H9 (cell line): ENCODE results near the gene F7. TPM values are rescaled to one million over a fixed set of nuclear protein-coding genes. Genes with fewer than 3 reads are reported as not detected.

ENCODE experiments used
- DNase-seq: peaks from one replicate; pipeline ENCODE4 v3.0.0-alpha.2; 2017
- H2AFZ ChIP-seq: one replicate; pipeline ENCODE4 v1.6.1; 2013; ENCODE audit warnings: mild to moderate bottlenecking, low read length, control low read depth, moderate library complexity
- H2AK5ac ChIP-seq: 2 replicates; pipeline ENCODE4 v1.6.1; 2013; ENCODE audit warnings: low read length, control low read depth, mixed read lengths; ENCODE audit not compliant: insufficient read length
- H2BK120ac ChIP-seq: one replicate; pipeline ENCODE4 v1.6.1; 2013; ENCODE audit warnings: low read depth, mild to moderate bottlenecking, low read length, control low read depth, inconsistent platforms; ENCODE audit not compliant: poor library complexity, severe bottlenecking
- H2BK12ac ChIP-seq: 2 replicates; pipeline ENCODE4 v1.6.1; 2013; ENCODE audit warnings: low read length, control low read depth, mixed read lengths, low read depth; ENCODE audit not compliant: insufficient read length
- H2BK15ac ChIP-seq: 2 replicates; pipeline ENCODE4 v1.6.1; 2013; ENCODE audit warnings: low read depth, low read length, control low read depth
- H2BK20ac ChIP-seq: one replicate; pipeline ENCODE4 v1.6.1; 2013; ENCODE audit warnings: low read depth, mild to moderate bottlenecking, low read length, control low read depth, inconsistent platforms; ENCODE audit not compliant: poor library complexity, severe bottlenecking
- H2BK5ac ChIP-seq: 2 replicates; pipeline ENCODE4 v1.6.1; 2013; ENCODE audit warnings: low read length, control low read depth, mixed read lengths; ENCODE audit not compliant: insufficient read length
- H3K14ac ChIP-seq: 2 replicates; pipeline ENCODE4 v1.6.1; 2013; ENCODE audit warnings: low read length, control low read depth; ENCODE audit not compliant: insufficient read depth
- H3K18ac ChIP-seq: 2 replicates; pipeline ENCODE4 v1.6.1; 2013; ENCODE audit warnings: low read depth, mild to moderate bottlenecking, mixed read lengths, low read length, control low read depth; ENCODE audit not compliant: insufficient read length
- H3K23ac ChIP-seq: 2 replicates; pipeline ENCODE4 v1.6.1; 2013; ENCODE audit warnings: low read length, control low read depth, mixed read lengths, low read depth; ENCODE audit not compliant: insufficient read length
- H3K23me2 ChIP-seq: 2 replicates; pipeline ENCODE4 v1.6.1; 2013; ENCODE audit warnings: low read depth, mild to moderate bottlenecking, mixed read lengths, low read length, control low read depth; ENCODE audit not compliant: insufficient read length, poor library complexity, severe bottlenecking
- H3K27ac ChIP-seq: 2 replicates; pipeline ENCODE4 v1.5.1; 2013; ENCODE audit warnings: low read length, control low read depth, mixed read lengths, low read depth; ENCODE audit not compliant: insufficient read length
- H3K27me3 ChIP-seq: 2 replicates; pipeline ENCODE4 v1.6.1; 2013; ENCODE audit warnings: low read length, control low read depth, inconsistent platforms; ENCODE audit not compliant: insufficient read depth
- H3K4ac ChIP-seq: 2 replicates; pipeline ENCODE4 v1.6.1; 2013; ENCODE audit warnings: low read depth, mild to moderate bottlenecking, control low read depth, inconsistent platforms, low read length, moderate library complexity
- H3K4me1 ChIP-seq: 2 replicates; pipeline ENCODE4 v1.6.1; 2013; ENCODE audit warnings: low read length, control low read depth, inconsistent platforms; ENCODE audit not compliant: insufficient read depth
- H3K4me2 ChIP-seq: 2 replicates; pipeline ENCODE4 v1.6.1; 2013; ENCODE audit warnings: low read length, control low read depth, mixed read lengths; ENCODE audit not compliant: insufficient read length, insufficient read depth
- H3K56ac ChIP-seq: 2 replicates; pipeline ENCODE4 v1.6.1; 2013; ENCODE audit warnings: low read depth, mild to moderate bottlenecking, mixed read lengths, low read length, control low read depth; ENCODE audit not compliant: insufficient read length
- H3K79me1 ChIP-seq: 2 replicates; pipeline ENCODE4 v1.6.1; 2013; ENCODE audit warnings: low read depth, mild to moderate bottlenecking, moderate library complexity, low read length, control low read depth, inconsistent platforms; ENCODE audit not compliant: insufficient read depth, poor library complexity, severe bottlenecking
- H3K79me2 ChIP-seq: 2 replicates; pipeline ENCODE4 v1.6.1; 2013; ENCODE audit warnings: low read length, control low read depth, inconsistent platforms; ENCODE audit not compliant: insufficient read depth
- H3K9ac ChIP-seq: 2 replicates; pipeline ENCODE4 v1.6.1; 2013; ENCODE audit warnings: low read length, control low read depth, mixed read lengths; ENCODE audit not compliant: insufficient read length; ENCODE audit errors: extremely low read depth
- H3K9me3 ChIP-seq: one replicate; pipeline ENCODE4 v1.6.1; 2013; ENCODE audit warnings: low read depth, low read length, inconsistent platforms; ENCODE audit not compliant: control insufficient read depth
- H3T11ph ChIP-seq: one replicate; pipeline ENCODE4 v1.6.1; 2013; ENCODE audit warnings: mild to moderate bottlenecking, low read length, control low read depth, inconsistent platforms
- H4K20me1 ChIP-seq: one replicate; pipeline ENCODE4 v1.6.1; 2013; ENCODE audit not compliant: control insufficient read depth, insufficient read length, insufficient read depth
- H4K5ac ChIP-seq: 2 replicates; pipeline ENCODE4 v1.6.1; 2013; ENCODE audit warnings: low read depth, mild to moderate bottlenecking, mixed read lengths, low read length, control low read depth; ENCODE audit not compliant: insufficient read length
- H4K8ac ChIP-seq: replicated peaks from 2 replicates; pipeline ENCODE4 v1.6.1; 2013; ENCODE audit warnings: low read length, control low read depth, mixed read lengths, low read depth; ENCODE audit not compliant: insufficient read length
- H4K91ac ChIP-seq: 2 replicates; pipeline ENCODE4 v1.6.1; 2013; ENCODE audit warnings: low read depth, mild to moderate bottlenecking, moderate library complexity, mixed read lengths, low read length, control low read depth; ENCODE audit not compliant: insufficient read length
- H3K27ac Mint-ChIP-seq, 3 experiments: 2 replicates in 2 of 3; 3 replicates in 1 of 3; pipeline ENCODE4 v1.8.0; 2020 to 2021; ENCODE audit warnings: mixed read lengths in 3 of 3, mild to moderate bottlenecking in 1 of 3, moderate library complexity in 1 of 3
- H3K27me3 Mint-ChIP-seq: 2 replicates; pipeline ENCODE4 v1.8.0; 2021; ENCODE audit warnings: low read depth, mild to moderate bottlenecking, moderate library complexity, mixed read lengths
- H3K36me3 Mint-ChIP-seq, 3 experiments: 2 replicates in 2 of 3; 3 replicates in 1 of 3; pipeline ENCODE4 v1.8.0; 2020 to 2021; ENCODE audit warnings: low read depth in 3 of 3, mixed read lengths in 3 of 3; ENCODE audit not compliant: insufficient read depth in 1 of 3
- H3K4me1 Mint-ChIP-seq, 2 experiments: 2 replicates each; pipeline ENCODE4 v1.8.0; 2020; ENCODE audit warnings: mixed read lengths in 2 of 2
- H3K4me3 Mint-ChIP-seq, 2 experiments: 2 replicates in 1 of 2; 3 replicates in 1 of 2; pipeline ENCODE4 v1.8.0; 2020 to 2021; ENCODE audit warnings: mild to moderate bottlenecking in 2 of 2, mixed read lengths in 2 of 2, moderate library complexity in 1 of 2
- H3K9me3 Mint-ChIP-seq, 2 experiments: 2 replicates in 1 of 2; 3 replicates in 1 of 2; pipeline ENCODE4 v1.8.0; 2020; ENCODE audit warnings: mild to moderate bottlenecking in 2 of 2, mixed read lengths in 2 of 2, moderate library complexity in 1 of 2
- CTCF ChIP-seq: fragments of 200-600 bp; sonication (generic); conservative IDR thresholded peaks from 3 replicates; pipeline ENCODE4 v1.8.0; 2021; ENCODE audit warnings: antibody characterized with exemption, mild to moderate bottlenecking
- WGBS: extraction: QIAGEN DNeasy Blood & Tissue Kit; methylation state at CpG from one replicate; pipeline ENCODE4 v1.1.7; 2013; ENCODE audit warnings: missing lambda C conversion rate, low lambda C conversion rate, mixed read lengths; ENCODE audit not compliant: insufficient read length; ENCODE audit errors: extremely low coverage; 5-methylcytosine and 5-hydroxymethylcytosine counted together
- total RNA-seq: library from RNA; stranded (reverse); gene quantifications from 2 replicates; pipeline ENCODE4 v1.2.1, GENCODE V29; 2021

Gene F7
- total RNA-seq, 1 experiment from 2014 or later = 0.81 TPM

GRCh38 chr13:113164492-113164891, 58.9 kb downstream of the F7 start:
- no peak overlapping the region for H3K4me3 Mint-ChIP-seq

More at GRCh38 chr13:113164492-113164891, 58.9 kb downstream of the F7 start:
- Mint-ChIP-seq H3K27ac (no peak overlapping the region; a peak in 1 of 7 replicates), H3K9me3 (no peaks in the 10 kb centered on the region), H3K27me3 (peaks cover 16% of the 10 kb centered on the region), H3K36me3 (peaks cover 3 to 16% (median 4%) of the 10 kb centered on the region in 3 experiments; a peak in 4 of 7 replicates), H3K4me1 (peaks cover 11 to 18% of the 10 kb centered on the region in 2 experiments)
- Histone ChIP-seq H3K4ac (no peak overlapping the region), H2BK20ac (no peak overlapping the region), H3K18ac (no peak overlapping the region), H3K27ac (no peak overlapping the region), H2BK120ac (no peak overlapping the region), H2BK15ac (no peak overlapping the region), H3K4me1 (no peaks in the 10 kb centered on the region), H4K5ac (no peak overlapping the region), H2BK5ac (no peak overlapping the region), H3T11ph (no peak overlapping the region), H3K79me2 (no peaks in the 10 kb centered on the region), H3K23me2 (no peaks in the 10 kb centered on the region), H3K56ac (no peak overlapping the region), H4K91ac (no peak overlapping the region), H3K14ac (no peak overlapping the region), H3K9ac (no peak overlapping the region), H4K20me1 (no peaks in the 10 kb centered on the region), H3K79me1 (no peaks in the 10 kb centered on the region), H2AK5ac (no peak overlapping the region), H3K27me3 (no peaks in the 10 kb centered on the region), H4K8ac (no peak overlapping the region), H2BK12ac (no peak overlapping the region), H3K9me3 (no peaks in the 10 kb centered on the region), H3K4me2 (no peak overlapping the region), H2AFZ (no peak overlapping the region), H3K23ac (no peak overlapping the region)
- TF ChIP-seq CTCF = no peak
- no CpG with 5 or more reads among the region's 12 CpGs for WGBS
- DNase-seq = no peak
